Gastroesophageal sphincter (tissue), 3 donors: ENCODE measurements around the gene FRMPD4.

Source experiments
- POLR2A ChIP-seq, 2 donors: fragments of 450-650 bp; IDR thresholded peaks; one replicate each; pipeline ENCODE4 v1.6.1; 2017; ENCODE audit warnings: antibody characterized with exemption in 2 of 2, mild to moderate bottlenecking in 2 of 2, moderate library complexity in 1 of 2
- POLR2AphosphoS5 ChIP-seq: sonication (generic); formaldehyde crosslinking; IDR thresholded peaks from one replicate; pipeline ENCODE4 v1.6.1; 2017; ENCODE audit warnings: antibody characterized with exemption
- TF ChIP-seq, protein P1 (sequence below), 4 experiments: fragments of 200-600 bp in 2 of 4; fragments of 450-650 bp in 2 of 4; sonication (generic) in 1 of 4; IDR thresholded peaks; one replicate each; pipeline ENCODE4 v1.5.1; 2017 to 2019; ENCODE audit warnings: antibody characterized with exemption in 4 of 4, mild to moderate bottlenecking in 2 of 4, moderate library complexity in 2 of 4

DNA sequence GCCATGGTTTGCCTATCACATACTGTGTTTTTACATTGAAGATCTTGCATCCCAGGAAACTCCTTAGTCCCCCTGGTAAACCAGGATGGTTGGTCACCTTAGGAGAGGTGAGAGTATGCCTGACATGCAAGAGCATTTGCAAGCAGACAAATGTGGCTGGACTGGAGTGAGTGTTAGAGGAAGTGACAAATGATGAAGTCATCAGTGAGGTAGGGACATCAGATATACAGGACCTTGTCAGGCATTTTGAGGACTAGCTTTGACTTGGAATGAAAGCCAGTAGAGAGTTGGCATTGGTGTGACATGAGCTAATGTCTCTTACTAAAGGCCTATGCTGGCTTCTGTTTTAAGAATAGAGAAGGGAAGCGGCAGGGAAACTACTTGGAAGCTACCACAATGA lies 124.9 kb downstream of the FRMPD4 start:
- TF ChIP-seq POLR2A (IDR thresholded peaks at IDR 0.05) (no peak), POLR2AphosphoS5 (no peak)
- TF ChIP-seq, protein P1, sequence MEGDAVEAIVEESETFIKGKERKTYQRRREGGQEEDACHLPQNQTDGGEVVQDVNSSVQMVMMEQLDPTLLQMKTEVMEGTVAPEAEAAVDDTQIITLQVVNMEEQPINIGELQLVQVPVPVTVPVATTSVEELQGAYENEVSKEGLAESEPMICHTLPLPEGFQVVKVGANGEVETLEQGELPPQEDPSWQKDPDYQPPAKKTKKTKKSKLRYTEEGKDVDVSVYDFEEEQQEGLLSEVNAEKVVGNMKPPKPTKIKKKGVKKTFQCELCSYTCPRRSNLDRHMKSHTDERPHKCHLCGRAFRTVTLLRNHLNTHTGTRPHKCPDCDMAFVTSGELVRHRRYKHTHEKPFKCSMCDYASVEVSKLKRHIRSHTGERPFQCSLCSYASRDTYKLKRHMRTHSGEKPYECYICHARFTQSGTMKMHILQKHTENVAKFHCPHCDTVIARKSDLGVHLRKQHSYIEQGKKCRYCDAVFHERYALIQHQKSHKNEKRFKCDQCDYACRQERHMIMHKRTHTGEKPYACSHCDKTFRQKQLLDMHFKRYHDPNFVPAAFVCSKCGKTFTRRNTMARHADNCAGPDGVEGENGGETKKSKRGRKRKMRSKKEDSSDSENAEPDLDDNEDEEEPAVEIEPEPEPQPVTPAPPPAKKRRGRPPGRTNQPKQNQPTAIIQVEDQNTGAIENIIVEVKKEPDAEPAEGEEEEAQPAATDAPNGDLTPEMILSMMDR (IDR thresholded peaks at IDR 0.05) = no peak
